Measurements from ENCODE around the gene LOXHD1.

DNA sequence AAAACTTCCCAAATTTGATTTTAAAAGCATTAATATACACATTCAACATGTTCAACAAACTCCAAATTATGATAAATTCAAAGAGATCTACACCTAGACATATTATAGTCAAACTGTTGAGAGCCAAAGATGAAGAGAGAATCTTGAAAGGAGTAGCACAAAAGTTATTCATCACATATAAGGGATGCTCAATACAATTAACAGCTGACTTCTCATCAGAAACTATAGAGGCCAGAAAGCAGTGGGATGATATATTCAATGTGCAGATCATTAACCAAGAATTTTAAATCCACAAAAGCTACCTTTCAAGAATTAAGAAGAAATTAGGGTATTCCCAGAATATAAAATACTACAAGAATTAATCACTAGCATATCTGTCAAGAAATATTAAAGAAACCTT, 75.4 kb downstream of the LOXHD1 start:
- TF ChIP-seq, protein P1, sequence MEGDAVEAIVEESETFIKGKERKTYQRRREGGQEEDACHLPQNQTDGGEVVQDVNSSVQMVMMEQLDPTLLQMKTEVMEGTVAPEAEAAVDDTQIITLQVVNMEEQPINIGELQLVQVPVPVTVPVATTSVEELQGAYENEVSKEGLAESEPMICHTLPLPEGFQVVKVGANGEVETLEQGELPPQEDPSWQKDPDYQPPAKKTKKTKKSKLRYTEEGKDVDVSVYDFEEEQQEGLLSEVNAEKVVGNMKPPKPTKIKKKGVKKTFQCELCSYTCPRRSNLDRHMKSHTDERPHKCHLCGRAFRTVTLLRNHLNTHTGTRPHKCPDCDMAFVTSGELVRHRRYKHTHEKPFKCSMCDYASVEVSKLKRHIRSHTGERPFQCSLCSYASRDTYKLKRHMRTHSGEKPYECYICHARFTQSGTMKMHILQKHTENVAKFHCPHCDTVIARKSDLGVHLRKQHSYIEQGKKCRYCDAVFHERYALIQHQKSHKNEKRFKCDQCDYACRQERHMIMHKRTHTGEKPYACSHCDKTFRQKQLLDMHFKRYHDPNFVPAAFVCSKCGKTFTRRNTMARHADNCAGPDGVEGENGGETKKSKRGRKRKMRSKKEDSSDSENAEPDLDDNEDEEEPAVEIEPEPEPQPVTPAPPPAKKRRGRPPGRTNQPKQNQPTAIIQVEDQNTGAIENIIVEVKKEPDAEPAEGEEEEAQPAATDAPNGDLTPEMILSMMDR (IDR thresholded peaks at IDR 0.05): no peak
- no peak for TF ChIP-seq EP300 (IDR thresholded peaks at IDR 0.05)
